Activated naive CD8-positive, alpha-beta T cell treated with anti-CD3 and anti-CD28 coated beads for 36 hours (primary cell): ENCODE results near the gene LAPTM5. TPM values are rescaled to one million over a fixed set of nuclear protein-coding genes. Genes with fewer than 3 reads are reported as not detected.

Experiments used
- DNase-seq: peaks from one replicate; pipeline ENCODE4 v3.0.0; 2021
- H3K27ac Mint-ChIP-seq: one replicate; pipeline ENCODE4 v1.8.0; 2022; ENCODE audit warnings: mild to moderate bottlenecking, moderate library complexity, mixed read lengths
- H3K27me3 Mint-ChIP-seq: one replicate; pipeline ENCODE4 v1.8.0; 2022; ENCODE audit warnings: mild to moderate bottlenecking, mixed read lengths
- H3K36me3 Mint-ChIP-seq: one replicate; pipeline ENCODE4 v1.8.0; 2021; ENCODE audit warnings: mild to moderate bottlenecking, mixed read lengths
- H3K4me1 Mint-ChIP-seq: one replicate; pipeline ENCODE4 v1.8.0; 2021; ENCODE audit warnings: mixed read lengths
- H3K4me3 Mint-ChIP-seq: one replicate; pipeline ENCODE4 v1.8.0; 2022; ENCODE audit warnings: mild to moderate bottlenecking, moderate library complexity, mixed read lengths
- H3K9me3 Mint-ChIP-seq: one replicate; pipeline ENCODE4 v1.8.0; 2022; ENCODE audit warnings: mixed read lengths
- total RNA-seq, 2 experiments: library from RNA; stranded (reverse); gene quantifications; one replicate each; pipeline ENCODE4 v1.2.3, GENCODE V29; 2021

LAPTM5 gene, protein sequence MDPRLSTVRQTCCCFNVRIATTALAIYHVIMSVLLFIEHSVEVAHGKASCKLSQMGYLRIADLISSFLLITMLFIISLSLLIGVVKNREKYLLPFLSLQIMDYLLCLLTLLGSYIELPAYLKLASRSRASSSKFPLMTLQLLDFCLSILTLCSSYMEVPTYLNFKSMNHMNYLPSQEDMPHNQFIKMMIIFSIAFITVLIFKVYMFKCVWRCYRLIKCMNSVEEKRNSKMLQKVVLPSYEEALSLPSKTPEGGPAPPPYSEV
- 100 to 1,000 TPM; 232 to 233 TPM for total RNA-seq

DNA sequence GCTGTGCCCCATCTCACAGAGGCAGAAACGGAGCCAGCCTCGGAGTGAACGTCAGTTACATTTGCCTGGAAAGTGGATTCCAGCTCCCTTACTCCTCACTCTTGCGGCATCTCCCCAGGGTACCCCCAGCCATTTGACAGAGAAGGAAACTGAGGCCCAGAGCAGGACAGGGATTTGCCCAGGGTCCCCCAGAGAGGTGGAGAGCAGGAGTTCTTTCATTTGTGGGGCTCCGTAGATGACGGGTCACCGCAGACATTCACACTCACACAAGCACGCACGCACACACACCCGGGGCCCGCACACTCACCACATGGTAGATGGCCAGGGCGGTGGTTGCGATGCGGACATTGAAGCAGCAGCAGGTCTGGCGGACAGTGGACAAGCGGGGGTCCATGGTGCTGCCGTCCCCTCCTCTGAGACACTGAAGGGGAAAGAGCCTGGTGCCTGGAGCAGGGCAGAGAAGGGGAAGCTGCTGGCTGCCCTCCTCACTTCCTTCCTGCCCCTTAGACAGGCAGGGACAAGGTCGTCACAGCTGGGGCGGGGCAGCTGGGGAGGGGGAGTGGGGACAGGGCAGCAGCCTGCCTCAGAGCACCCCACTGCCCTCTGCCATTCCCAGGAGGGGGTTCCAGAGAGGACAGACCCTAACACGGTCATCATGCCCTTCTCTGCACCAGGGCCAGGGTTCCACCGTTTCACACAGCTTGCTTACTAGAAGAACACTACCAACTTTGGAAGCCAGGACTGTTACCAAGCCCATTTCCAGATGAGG, at the start of gene LAPTM5:
Gene LAPTM5, minus strand, starts transcription at position 423 of the 769 bp plus-strand sequence. Its CDS starts 29 bp downstream, at position 394.
- Mint-ChIP-seq H3K4me1 (peaks cover 73% of the 10 kb centered on the region), H3K27me3 (no peaks in the 10 kb centered on the region)
- DNase-seq: peak; percentile 62

DNA sequence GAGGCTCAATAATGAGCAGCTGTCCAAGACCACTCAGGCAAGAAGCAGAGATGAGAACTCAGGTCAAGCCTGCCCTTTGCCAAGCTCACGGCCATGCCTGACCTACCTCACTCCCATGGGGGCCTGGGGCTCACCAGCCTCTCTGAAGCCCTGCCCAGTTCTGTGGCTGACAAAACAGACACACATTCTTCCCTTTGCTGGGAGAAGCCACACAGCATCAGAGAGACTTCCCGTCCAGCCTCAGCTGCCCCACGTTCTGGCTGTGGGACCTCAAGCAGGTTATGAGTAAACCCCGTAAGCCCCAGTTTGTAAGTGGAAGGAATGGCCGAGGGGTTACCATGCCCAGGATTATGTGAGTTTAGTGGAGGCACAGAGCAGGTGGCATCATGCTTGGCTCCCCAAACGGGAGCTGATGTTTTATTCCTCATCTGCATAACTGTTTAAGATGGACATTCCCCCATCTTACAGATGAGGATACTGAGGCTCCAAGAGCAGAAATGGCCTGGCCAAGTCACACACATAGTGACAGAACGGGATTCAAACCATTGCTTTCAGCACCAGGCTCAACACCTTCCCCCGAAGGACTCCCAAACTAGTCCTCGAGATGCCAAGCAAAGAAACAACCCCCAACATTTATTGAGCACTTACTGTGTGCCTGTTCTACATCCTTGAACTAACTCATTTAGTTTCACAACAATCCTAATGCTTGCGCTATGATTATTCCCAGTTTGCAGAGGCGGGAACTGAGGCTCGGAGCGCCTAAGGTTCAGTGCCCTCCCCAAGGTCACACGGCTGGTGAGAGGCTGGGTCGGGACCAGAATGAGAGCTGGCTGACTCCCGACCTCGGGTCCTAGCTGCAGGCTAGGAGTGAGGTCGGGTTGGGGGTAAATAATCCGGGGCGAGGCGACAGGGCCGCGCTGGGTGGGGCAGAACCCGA, 49.1 kb upstream of the LAPTM5 start:
- DNase-seq: no peak
- H3K4me1 Mint-ChIP-seq: peaks cover 3% of the 10 kb centered on the region
- H3K9me3 Mint-ChIP-seq: no peaks in the 10 kb centered on the region
- H3K27me3 Mint-ChIP-seq: peaks cover 44% of the 10 kb centered on the region
- H3K4me3 Mint-ChIP-seq: no peak overlapping the region
- no peaks in the 10 kb centered on the region for H3K36me3 Mint-ChIP-seq
- H3K27ac Mint-ChIP-seq: no peak overlapping the region

More for the DNA sequence above, at the start of gene LAPTM5:
- Mint-ChIP-seq H3K27ac (peak within 1 kb of the TSS; percentile 98), H3K36me3 (peaks cover 32% of the 10 kb centered on the region), H3K9me3 (no peaks in the 10 kb centered on the region), H3K4me3 (peak within 1 kb of the TSS; percentile 99)

DNA sequence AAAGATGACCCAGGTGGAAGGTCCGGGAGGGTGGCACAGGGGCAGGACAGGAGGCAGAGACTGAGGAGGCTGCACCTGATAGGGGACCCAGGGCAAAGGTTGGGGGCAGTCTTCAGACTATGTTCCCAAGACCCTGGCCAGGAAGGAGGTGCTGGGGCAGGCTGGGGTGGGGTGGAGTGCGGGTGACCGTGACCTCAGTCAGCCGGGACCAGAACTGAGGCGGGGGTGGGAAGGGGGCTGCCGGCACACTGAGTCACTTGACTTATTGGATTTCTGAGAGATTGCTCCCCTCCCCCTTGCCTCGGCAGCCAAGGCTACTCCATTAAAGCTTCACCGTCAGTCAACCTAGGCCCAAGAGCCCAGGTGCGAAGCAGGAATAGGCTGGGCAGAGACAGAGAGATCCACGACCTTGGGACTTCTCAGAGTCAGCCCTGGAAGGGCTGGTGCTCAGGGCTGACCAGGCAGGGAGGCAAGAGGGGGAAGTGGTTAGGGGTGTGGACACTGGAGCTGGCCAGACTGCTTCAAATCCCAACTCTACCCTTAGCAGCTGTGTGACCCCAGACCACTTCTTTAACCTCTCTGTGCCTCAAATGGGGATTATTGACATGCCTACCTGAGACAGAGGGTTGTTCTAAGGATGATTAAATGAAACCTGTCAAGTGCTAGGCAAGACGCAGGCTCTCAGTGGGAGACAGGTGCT, 47.9 kb upstream of the LAPTM5 start:
- Mint-ChIP-seq H3K4me1 (peaks cover 3% of the 10 kb centered on the region), H3K27me3 (peaks cover 45% of the 10 kb centered on the region), H3K36me3 (no peaks in the 10 kb centered on the region), H3K27ac (no peak overlapping the region), H3K9me3 (no peaks in the 10 kb centered on the region), H3K4me3 (no peak overlapping the region)
- DNase-seq: no peak

DNA sequence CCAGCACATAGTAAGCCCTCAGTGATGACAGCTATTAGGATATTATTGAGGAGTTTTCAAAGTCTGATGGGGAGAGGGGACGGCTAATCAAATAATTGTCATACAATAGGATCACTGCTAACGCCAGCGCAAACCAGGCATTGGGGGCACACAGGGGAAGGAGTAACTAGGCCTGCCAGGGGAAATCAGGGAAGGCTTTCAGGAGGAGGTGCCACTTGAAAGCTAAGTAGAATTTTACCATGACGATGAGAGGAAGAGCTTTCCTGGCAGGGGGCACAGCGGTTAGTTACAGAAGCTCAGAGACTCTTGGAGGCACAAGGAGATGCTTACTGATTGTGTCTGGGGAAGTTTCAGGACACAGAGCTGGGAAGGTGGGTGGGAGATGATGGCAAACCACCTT, 47.2 kb upstream of the LAPTM5 start:
- H3K27ac Mint-ChIP-seq: no peak overlapping the region
- peaks cover 45% of the 10 kb centered on the region for H3K27me3 Mint-ChIP-seq
- peaks cover 3% of the 10 kb centered on the region for H3K4me1 Mint-ChIP-seq
- no peaks in the 10 kb centered on the region for H3K9me3 Mint-ChIP-seq
- H3K36me3 Mint-ChIP-seq: no peaks in the 10 kb centered on the region
- DNase-seq: no peak
- no peak overlapping the region for H3K4me3 Mint-ChIP-seq

DNA sequence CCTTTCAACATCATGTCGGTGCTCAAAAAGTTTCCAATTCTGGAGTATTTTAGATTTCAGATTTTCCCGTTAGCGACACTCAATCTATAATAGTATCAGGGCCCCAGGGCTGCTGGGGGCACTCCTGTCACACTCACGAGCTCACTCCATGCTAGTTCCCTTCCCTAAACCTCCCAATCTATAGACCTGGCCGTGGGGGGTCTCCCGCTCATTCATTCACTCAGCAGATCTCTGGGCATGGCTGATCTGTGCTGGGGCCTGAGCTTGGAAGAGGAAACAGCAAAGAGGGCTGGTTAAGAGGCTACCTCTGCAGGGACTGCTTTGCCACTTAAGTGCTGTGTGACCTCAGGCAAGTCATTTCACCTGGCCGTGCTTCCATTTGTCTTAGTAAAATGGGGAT, 46.8 kb upstream of the LAPTM5 start:
- Mint-ChIP-seq H3K4me1 (peaks cover 3% of the 10 kb centered on the region), H3K36me3 (no peaks in the 10 kb centered on the region), H3K27me3 (peaks cover 45% of the 10 kb centered on the region), H3K4me3 (no peak overlapping the region), H3K27ac (no peak overlapping the region), H3K9me3 (no peaks in the 10 kb centered on the region)
- DNase-seq: no peak

DNA sequence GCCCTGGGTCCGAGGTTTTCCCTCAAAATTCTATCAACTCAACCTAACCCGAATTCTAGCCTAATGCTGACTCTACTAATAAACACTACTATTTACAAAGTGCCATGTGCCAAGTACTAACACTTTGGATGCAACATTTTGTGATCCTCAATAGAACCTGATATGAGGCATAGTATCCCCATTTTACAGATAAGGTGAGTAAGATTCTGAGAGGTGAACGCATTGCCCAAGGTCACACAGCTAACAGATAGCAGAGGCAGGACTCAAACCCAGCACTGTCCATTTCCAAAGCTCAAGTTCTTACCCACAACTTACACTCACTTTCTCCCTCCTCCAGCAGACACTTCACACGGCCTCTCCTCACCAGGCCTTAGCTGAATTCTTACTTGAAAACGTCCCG, 46.0 kb upstream of the LAPTM5 start:
- peaks cover 3% of the 10 kb centered on the region for H3K4me1 Mint-ChIP-seq
- H3K27me3 Mint-ChIP-seq: peaks cover 44% of the 10 kb centered on the region
- no peak overlapping the region for H3K27ac Mint-ChIP-seq
- no peak overlapping the region for H3K4me3 Mint-ChIP-seq
- H3K36me3 Mint-ChIP-seq: no peaks in the 10 kb centered on the region
- H3K9me3 Mint-ChIP-seq: no peaks in the 10 kb centered on the region
- DNase-seq: no peak

DNA sequence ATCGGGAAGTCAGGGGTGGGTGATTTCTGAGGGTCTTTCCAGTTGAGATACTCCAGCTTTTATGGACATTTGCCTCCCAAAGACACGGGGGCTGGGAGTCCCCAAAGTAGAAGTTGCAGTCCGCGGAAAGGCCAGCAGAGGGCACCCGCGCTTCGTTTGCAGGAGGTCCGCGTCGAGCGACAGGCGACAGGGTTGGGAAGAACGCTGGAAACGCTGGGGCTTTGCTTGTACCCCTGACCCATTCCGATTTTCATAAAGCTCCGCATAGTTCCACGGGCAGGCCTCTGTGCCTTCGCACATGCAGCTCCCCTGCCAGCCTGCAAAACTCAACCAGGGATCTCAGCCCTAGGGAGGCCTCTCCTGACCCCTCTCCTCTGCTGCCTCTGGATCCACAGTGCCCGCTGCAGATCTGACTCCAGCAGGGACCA, 44.2 kb upstream of the LAPTM5 start:
- no peak overlapping the region for H3K27ac Mint-ChIP-seq
- no peaks in the 10 kb centered on the region for H3K9me3 Mint-ChIP-seq
- peak; percentile 74 for DNase-seq
- H3K27me3 Mint-ChIP-seq: peaks cover 32% of the 10 kb centered on the region
- no peaks in the 10 kb centered on the region for H3K36me3 Mint-ChIP-seq
- peaks cover 10% of the 10 kb centered on the region for H3K4me1 Mint-ChIP-seq
- H3K4me3 Mint-ChIP-seq: no peak overlapping the region

DNA sequence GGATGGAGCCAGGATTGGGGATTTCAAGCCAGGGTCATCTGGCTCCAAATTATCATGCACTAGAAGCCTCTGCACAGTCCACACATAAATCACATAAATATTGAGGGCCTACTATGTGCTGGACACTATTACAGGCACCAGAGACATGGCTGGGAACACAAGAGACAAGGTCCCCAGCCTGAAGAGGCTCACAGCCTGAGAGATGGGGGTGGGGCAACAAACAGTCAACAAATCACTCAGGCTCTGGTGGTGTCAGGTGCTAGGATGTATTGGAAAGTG, 41.6 kb upstream of the LAPTM5 start:
- Mint-ChIP-seq H3K4me3 (no peak overlapping the region), H3K27me3 (peaks cover 9% of the 10 kb centered on the region), H3K36me3 (no peaks in the 10 kb centered on the region), H3K4me1 (peaks cover 10% of the 10 kb centered on the region), H3K9me3 (no peaks in the 10 kb centered on the region), H3K27ac (no peak overlapping the region)
- DNase-seq: no peak

DNA sequence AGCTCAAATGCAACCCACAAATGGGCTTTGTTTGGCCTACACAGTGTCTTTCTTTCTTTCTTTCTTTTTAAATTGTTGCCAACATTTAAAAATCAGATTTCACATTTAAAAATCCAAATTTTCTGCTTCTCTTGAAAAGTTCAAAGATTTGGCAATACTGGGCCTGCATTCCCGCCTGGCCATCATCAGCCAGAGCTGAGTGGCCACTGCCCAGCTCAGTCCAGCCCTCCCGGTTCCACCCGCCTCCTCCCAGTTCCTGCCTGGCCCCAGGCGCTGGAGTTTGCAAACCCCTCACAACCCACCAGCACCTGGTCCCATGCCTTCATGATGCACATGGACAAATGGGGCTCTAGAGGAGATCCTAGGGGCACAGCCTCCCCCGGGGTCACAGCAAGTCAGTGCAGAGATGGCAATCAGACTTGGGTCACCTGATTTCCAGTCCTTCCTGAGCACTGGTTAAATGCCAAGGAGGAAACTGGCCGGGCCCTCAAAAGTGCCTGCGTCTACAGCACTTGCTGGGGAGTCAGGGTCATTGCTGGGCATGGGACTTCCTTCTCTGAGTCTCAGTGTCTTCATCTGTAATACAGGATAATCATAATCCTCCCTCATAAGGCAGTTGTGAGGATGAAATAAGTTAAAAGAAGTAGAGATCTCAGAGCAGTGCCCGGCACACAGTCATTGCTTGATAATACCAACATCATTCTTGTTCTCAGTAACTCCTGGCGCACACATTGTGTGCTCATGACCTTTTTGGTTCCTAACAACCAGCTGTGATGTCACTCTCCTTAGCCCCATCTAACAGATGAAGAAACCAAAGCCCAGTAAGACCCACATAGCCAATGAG, 41.0 kb upstream of the LAPTM5 start:
- H3K27ac Mint-ChIP-seq: no peak overlapping the region

DNA sequence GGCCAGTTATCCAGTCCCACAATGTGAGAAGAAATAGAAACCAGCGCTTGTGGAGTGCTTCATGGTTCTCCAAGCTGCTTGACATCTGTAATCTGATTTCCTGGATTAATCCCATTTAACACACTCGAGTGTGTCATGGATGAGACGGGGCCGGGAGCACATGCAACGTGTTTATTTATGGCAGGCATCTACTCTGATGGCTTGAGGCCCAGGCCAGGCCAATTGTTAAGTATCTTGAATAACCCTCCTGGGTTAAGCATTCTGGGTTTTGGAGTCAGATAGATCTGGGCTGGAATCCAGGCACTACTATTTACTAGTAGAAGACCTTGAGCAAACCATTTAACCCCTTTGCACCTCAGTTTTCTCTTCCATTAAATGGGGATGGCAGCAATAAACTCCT, 37.5 kb upstream of the LAPTM5 start:
- no peaks in the 10 kb centered on the region for H3K36me3 Mint-ChIP-seq
- no peak for DNase-seq
- H3K27me3 Mint-ChIP-seq: peaks cover 4% of the 10 kb centered on the region
- H3K4me3 Mint-ChIP-seq: no peak overlapping the region
- no peak overlapping the region for H3K27ac Mint-ChIP-seq
- no peaks in the 10 kb centered on the region for H3K9me3 Mint-ChIP-seq
- H3K4me1 Mint-ChIP-seq: peaks cover 12% of the 10 kb centered on the region

More for the DNA sequence above, 41.0 kb upstream of the LAPTM5 start:
- Mint-ChIP-seq H3K4me1 (peaks cover 10% of the 10 kb centered on the region), H3K36me3 (no peaks in the 10 kb centered on the region), H3K4me3 (no peak overlapping the region), H3K9me3 (no peaks in the 10 kb centered on the region), H3K27me3 (peaks cover 9% of the 10 kb centered on the region)
- DNase-seq: no peak

DNA sequence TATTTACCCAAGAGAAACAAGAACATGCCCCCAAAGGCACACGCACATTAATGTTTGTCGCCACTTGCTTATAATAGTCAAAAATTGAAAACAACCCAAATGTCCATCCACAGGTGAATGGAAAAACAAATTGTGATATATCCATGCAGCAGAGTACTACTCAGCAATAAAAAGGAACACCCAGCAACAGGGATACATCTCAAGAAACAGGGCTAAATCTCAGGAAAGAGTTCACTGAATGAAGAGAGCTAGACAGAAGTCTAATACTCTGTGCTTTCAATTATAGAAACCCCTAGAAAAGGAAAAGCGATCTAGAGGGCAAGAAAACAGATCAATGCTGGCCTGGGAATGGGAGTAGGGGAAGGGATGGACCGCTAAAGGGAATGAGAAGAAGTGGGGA, 36.7 kb upstream of the LAPTM5 start:
- no peak overlapping the region for H3K27ac Mint-ChIP-seq

DNA sequence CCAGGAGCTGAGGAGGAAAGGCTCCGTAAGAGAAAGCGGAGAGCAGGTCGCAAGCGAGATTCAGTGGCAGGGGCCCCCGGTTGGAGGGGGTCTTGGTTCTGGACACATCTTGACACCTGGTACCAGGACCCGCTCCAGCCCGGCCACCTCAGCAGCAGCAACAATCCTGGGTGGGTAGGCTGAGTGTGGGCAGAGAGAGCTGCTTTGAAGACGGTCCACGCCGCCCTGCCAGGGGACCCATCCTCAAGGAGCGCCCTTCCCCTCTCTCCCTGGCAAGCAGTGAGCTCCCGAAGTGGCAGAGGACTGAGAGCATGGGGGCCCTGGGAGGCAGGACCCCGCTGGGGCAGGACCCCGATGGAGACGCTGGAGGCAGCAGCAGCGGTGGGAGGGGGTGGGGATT, 35.6 kb upstream of the LAPTM5 start:
- H3K4me3 Mint-ChIP-seq: no peak overlapping the region
- peaks cover 4% of the 10 kb centered on the region for H3K27me3 Mint-ChIP-seq
- H3K27ac Mint-ChIP-seq: no peak overlapping the region
- H3K4me1 Mint-ChIP-seq: peaks cover 10% of the 10 kb centered on the region
- no peaks in the 10 kb centered on the region for H3K9me3 Mint-ChIP-seq
- DNase-seq: no peak
- no peaks in the 10 kb centered on the region for H3K36me3 Mint-ChIP-seq

More for the DNA sequence above, 36.7 kb upstream of the LAPTM5 start:
- no peak for DNase-seq
- Mint-ChIP-seq H3K4me1 (peaks cover 12% of the 10 kb centered on the region), H3K9me3 (no peaks in the 10 kb centered on the region), H3K4me3 (no peak overlapping the region), H3K36me3 (no peaks in the 10 kb centered on the region), H3K27me3 (peaks cover 4% of the 10 kb centered on the region)

DNA sequence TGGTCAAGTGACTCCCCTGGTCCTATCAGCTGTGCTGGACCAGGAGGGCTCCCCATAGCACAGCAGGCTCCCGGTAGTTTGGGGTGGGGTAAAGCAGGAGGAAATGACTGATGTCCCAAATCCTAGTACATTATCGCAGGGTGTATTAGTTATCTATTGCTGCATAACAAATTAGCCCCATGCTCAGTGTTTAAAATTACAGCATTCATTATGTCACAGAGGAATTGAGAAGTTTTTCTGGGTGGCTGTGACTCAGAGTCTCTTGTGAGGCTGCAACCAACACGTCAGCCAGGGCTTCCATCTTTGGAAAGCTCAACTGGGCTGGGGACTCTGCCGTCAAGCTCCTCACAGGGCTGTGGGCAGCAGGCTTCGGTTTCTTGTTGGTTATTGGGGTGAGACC, 34.3 kb upstream of the LAPTM5 start:
- no peaks in the 10 kb centered on the region for H3K36me3 Mint-ChIP-seq

More for the DNA sequence above, 34.3 kb upstream of the LAPTM5 start:
- no peaks in the 10 kb centered on the region for H3K9me3 Mint-ChIP-seq
- H3K4me1 Mint-ChIP-seq: peaks cover 6% of the 10 kb centered on the region
- no peak overlapping the region for H3K27ac Mint-ChIP-seq
- no peak overlapping the region for H3K4me3 Mint-ChIP-seq
- H3K27me3 Mint-ChIP-seq: peaks cover 13% of the 10 kb centered on the region
- no peak for DNase-seq
